Fibroblast of the conjunctiva (primary cell): Measurements from ENCODE around the gene UCP3.
"Not testable (repeated sequence)": the region's sequence is repeated elsewhere in the genome, so short reads cannot be mapped to it uniquely, and the experiment has no call there.

Experiments
- DNase-seq: peaks from one replicate; pipeline ENCODE4 v3.0.0-alpha.2; 2010; ENCODE audit warnings: low read depth

The UCP3 gene

GRCh38 chr11:74000307-74001133 lies 8.4 kb downstream of the UCP3 start:
- DNase-seq, result no peak

GRCh38 chr11:73999581-74000306 lies 9.1 kb downstream of the UCP3 start:
- no peak for DNase-seq

GRCh38 chr11:73998846-73999575 lies 9.9 kb downstream of the UCP3 start:
- DNase-seq, result no peak

DNA sequence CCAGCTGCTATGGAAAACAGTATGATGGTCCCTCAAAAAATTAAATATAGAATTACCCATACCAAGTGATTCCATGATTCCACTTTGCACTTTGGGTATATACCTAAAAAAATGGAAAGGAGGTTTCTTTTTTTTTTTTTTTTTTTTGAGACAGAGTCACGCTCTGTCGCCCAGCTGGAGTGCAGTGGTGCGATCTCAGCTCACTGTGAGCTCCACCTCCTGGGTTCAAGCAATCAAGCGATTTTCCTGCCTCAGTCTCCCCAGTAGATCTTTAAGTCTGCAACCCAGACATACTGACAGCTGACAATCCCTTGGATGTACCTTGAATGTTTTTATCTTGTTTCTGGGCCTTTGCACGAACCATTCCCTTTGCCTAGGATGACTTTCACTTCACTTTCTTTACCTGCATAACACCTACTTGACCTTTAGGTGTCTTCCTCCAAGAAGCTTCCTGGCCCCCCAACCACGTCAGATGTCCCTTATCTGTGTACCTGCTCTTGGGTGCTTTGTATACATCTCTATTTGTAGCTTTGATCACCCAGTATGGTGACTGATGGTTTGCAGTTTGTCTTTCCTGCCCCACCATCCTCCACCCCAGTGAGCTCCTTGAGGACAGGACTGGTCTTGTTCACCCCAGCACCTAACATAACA lies 11.6 kb downstream of the UCP3 start:
- no peak for DNase-seq

- DNase-seq, result no peak
Measured at GRCh38 chr11:73996161-73996747, 12.6 kb downstream of the UCP3 start.

GRCh38 chr11:73995731-73996130 lies 13.2 kb downstream of the UCP3 start:
- DNase-seq, result no peak

GRCh38 chr11:73995247-73995646 lies 13.6 kb downstream of the UCP3 start:
- DNase-seq, result no peak

- no peak for DNase-seq
Measured at GRCh38 chr11:73991471-73992006, 17.3 kb downstream of the UCP3 start.

DNA sequence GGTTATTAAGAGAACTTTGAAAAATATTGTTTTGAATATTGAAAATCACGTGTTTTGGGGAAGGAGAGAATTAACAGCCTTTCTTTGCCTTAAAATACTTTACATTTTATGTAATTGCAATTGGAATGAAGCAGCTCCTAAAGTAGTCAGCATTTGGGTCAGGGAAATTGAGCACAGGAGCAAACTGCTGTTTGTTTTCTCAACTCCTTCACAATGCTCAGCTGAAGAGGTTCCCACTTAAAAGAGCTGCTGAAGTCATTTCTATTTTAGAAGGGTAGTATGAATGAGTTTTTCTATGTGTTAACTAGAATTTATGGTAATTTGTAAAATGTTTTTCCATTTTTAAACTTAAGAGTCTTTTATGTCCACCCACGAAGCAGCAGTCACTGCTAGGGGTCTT lies 18.2 kb downstream of the UCP3 start:
- DNase-seq, result no peak

- no peak for DNase-seq
Measured at GRCh38 chr11:73989156-73989555, 19.7 kb downstream of the UCP3 start.

DNA sequence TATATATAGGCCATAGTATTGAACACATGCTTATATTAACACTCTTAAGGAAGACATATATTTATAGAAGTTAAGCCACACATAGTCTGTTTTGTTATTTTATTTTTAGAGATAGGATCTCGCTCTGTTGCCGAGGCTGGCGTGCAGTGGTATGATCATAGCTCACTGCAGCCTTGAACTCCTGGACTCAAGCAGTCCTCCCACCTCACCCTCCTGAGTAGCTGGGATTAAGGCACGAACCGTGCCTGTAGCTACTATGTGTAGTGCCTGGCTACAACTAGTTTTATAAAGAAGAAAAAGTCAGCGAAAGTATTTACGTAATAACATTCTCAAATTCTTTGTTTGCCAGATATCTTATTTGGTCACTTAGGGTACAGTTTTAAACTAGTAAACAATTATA lies 20.7 kb downstream of the UCP3 start:
- DNase-seq, result no peak

GRCh38 chr11:73985661-73986060 lies 23.2 kb downstream of the UCP3 start:
- DNase-seq, result not testable (repeated sequence)

GRCh38 chr11:73983741-73984538 lies 24.9 kb downstream of the UCP3 start:
- DNase-seq, result no peak

DNA sequence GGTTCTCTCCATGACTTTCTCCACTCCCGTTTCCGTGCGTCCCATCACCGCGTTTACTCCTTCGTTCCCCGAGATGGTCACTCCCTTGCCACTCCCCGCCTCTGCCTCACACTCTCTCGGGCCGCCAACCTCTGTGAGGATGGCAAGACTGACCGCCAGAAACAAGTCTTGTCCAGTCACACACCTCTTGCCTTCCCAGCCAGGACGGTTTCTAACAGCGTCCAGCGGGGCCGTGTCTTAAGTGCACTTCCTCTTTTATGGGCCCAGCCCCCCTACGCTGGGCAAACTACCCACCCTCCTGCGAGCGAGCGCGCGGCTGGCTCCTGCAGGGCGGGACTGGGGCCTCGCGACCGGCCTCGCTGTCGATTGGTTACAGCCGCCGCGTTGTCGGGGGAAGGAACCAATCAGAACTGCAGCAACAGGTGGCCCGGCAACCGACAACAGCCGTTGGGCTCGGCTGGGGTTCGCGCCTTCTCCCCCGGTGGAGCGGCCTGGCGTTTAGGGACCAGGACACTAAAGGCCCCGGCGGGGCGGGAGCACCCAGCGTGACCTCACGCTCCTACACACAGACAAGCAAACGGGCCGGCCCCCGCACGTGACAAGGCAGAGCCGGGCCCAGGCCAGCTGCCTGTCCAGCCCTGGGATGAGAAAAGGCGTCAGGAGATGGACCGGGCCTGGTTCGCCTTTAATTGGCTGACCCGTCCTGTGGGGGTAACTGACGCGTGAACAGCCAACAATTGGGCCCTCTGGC lies 25.7 kb downstream of the UCP3 start:
- DNase-seq, result peak; percentile 53

GRCh38 chr11:73982595-73982989 lies 26.3 kb downstream of the UCP3 start, which contains the start of gene UCP2:
TSS of gene UCP2 (minus strand) at chr11:73982843. CDS start at chr11:73978378, 4,465 bp downstream.
- DNase-seq, result peak; percentile 8

- no peak for DNase-seq
Measured at GRCh38 chr11:73981051-73981805, 27.7 kb downstream of the UCP3 start.

- no peak for DNase-seq
Measured at GRCh38 chr11:73980001-73980961, 28.6 kb downstream of the UCP3 start.

DNA sequence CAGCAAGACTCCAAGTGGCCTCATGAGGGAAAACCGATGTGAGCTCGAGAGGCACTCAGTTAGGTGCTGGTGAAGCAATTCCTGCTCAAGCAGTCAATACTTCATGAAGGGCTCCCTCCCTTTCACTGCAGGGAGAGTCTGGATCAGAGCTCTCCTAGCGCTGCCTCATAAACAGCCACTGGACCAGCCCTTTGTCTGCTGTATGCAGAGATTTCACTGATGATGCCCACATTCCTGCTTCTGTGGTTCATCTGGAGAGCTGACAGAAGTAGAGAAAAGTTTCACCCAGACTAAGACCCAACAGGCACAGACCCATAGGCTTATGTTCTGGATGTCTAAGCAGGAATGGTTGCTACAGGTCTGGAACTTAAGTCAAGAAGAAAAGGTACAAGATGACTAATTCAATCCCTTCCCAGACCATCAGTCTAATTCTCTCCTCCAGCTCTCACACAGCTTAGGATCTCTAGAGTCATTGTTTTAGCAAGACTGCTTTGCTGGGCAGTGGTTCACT lies 30.3 kb downstream of the UCP3 start:
- DNase-seq, result no peak
